GM18870 (cell line): ENCODE results near the gene GAS7.

Source experiments
- ATAC-seq: cut with Tn5 transposase; IDR thresholded peaks from one replicate; pipeline ENCODE4 v1.9.1; 2021; ENCODE audit warnings: moderate library complexity; ENCODE audit not compliant: unreplicated experiment

The GAS7 gene

GRCh38 chr17:9987779-9988585, 210.4 kb downstream of the GAS7 start:
- ATAC-seq = no peak

GRCh38 chr17:9986754-9987382, 211.5 kb downstream of the GAS7 start:
- ATAC-seq = no peak

GRCh38 chr17:9985646-9986045, 212.8 kb downstream of the GAS7 start:
- ATAC-seq = no peak

- ATAC-seq = no peak
These were observed 213.6 kb downstream of the GAS7 start for GRCh38 chr17:9984768-9985167.

- no peak for ATAC-seq
These were observed 216.2 kb downstream of the GAS7 start for GRCh38 chr17:9982159-9982558.

GRCh38 chr17:9981344-9981915, 217.0 kb downstream of the GAS7 start:
- ATAC-seq = no peak

GRCh38 chr17:9979463-9979995, 218.9 kb downstream of the GAS7 start:
- no peak for ATAC-seq

- no peak for ATAC-seq
These were observed 221.2 kb downstream of the GAS7 start for GRCh38 chr17:9977180-9977575.

GRCh38 chr17:9976283-9977179, 221.9 kb downstream of the GAS7 start:
- no peak for ATAC-seq

- ATAC-seq = no peak
These were observed 223.7 kb downstream of the GAS7 start for GRCh38 chr17:9974448-9975381.

GRCh38 chr17:9973669-9974447, 224.5 kb downstream of the GAS7 start:
- ATAC-seq = no peak

GRCh38 chr17:9971991-9972390, 226.4 kb downstream of the GAS7 start:
- no peak for ATAC-seq

GRCh38 chr17:9969301-9969935, 229.0 kb downstream of the GAS7 start:
- no peak for ATAC-seq

- no peak for ATAC-seq
These were observed 229.5 kb downstream of the GAS7 start for GRCh38 chr17:9968881-9969280.

- ATAC-seq = no peak
These were observed 230.4 kb downstream of the GAS7 start for GRCh38 chr17:9968008-9968407.

- no peak for ATAC-seq
These were observed 238.9 kb downstream of the GAS7 start for GRCh38 chr17:9959377-9959981.

- no peak for ATAC-seq
These were observed 239.7 kb downstream of the GAS7 start for GRCh38 chr17:9958586-9959281.

- ATAC-seq = no peak
These were observed 241.2 kb downstream of the GAS7 start for GRCh38 chr17:9957244-9957643.
